Posterior cingulate gyrus (tissue), 11 donors: Measurements from ENCODE around the gene GRK4.

Experiments used
- DNase-seq, 10 donors: peaks; one replicate each; pipeline versions ENCODE4 v3.0.0 to v3.0.0-alpha.2; 2020 to 2021; ENCODE audit warnings: mixed read lengths in 3 of 10
- intact Hi-C: fragments of 100-400 bp; cut with DNase I; formaldehyde crosslinking; loops from one replicate; pipeline ENCODE4 v1.15.1; 2023

GRK4 gene

GRCh38 chr4:3030566-3031356 lies 67.4 kb downstream of the GRK4 start:
- DNase-seq, result peak in 1 of 10 donors; percentile 58
- intact Hi-C loops, result no loop called here

GRCh38 chr4:3031357-3032082 lies 68.1 kb downstream of the GRK4 start:
- DNase-seq, result peak in 1 of 10 donors; percentile 72
- intact Hi-C loops, result no loop called here

GRCh38 chr4:3034231-3034630 lies 70.9 kb downstream of the GRK4 start:
- peak in 1 of 10 donors; percentile 25 for DNase-seq
- intact Hi-C loops, result no loop called here

- peak in 1 of 10 donors; percentile 55 for DNase-seq
- intact Hi-C loops, result no loop called here
Measured at GRCh38 chr4:3035249-3035648, 71.9 kb downstream of the GRK4 start.

GRCh38 chr4:3035674-3036073 lies 72.3 kb downstream of the GRK4 start:
- DNase-seq, result peak in 1 of 10 donors; percentile 53
- intact Hi-C loops, result no loop called here

GRCh38 chr4:3036131-3036952 lies 73.0 kb downstream of the GRK4 start:
- DNase-seq, result peak in 2 of 10 donors; percentile 49 to 80
- intact Hi-C loops, result no loop called here

GRCh38 chr4:3037957-3038461 lies 74.6 kb downstream of the GRK4 start:
- peak in 2 of 10 donors; percentile 53 to 80 for DNase-seq
- intact Hi-C loops, result no loop called here

- intact Hi-C loops, result no loop called here
- DNase-seq, result peak in 1 of 10 donors; percentile 64
Measured at GRCh38 chr4:3039706-3040366, 76.5 kb downstream of the GRK4 start.

- intact Hi-C loops, result no loop called here
- DNase-seq, result peak in 1 of 10 donors; percentile 76
Measured at GRCh38 chr4:3040452-3041191, 77.3 kb downstream of the GRK4 start.

GRCh38 chr4:3041192-3042142 lies 78.1 kb downstream of the GRK4 start:
- peak in 6 of 10 donors; percentile 31 to 91 (median 60) for DNase-seq
- intact Hi-C loops, result no loop called here

GRCh38 chr4:3042226-3042625 lies 78.9 kb downstream of the GRK4 start:
- peak in 1 of 10 donors; percentile 51 for DNase-seq
- intact Hi-C loops, result no loop called here

- no peak for DNase-seq
- intact Hi-C loops, result no loop called here
Measured at GRCh38 chr4:3043282-3044020, 80.1 kb downstream of the GRK4 start.

GRCh38 chr4:3044870-3045819 lies 81.8 kb downstream of the GRK4 start:
- intact Hi-C loops, result no loop called here
- DNase-seq, result peak in 4 of 10 donors; percentile 31 to 90 (median 44)

- intact Hi-C loops, result no loop called here
- DNase-seq, result no peak
Measured at GRCh38 chr4:3046162-3046561, 82.8 kb downstream of the GRK4 start.

- DNase-seq, result no peak
- intact Hi-C loops, result no loop called here
Measured at GRCh38 chr4:3046623-3047022, 83.3 kb downstream of the GRK4 start.
